Stomach (tissue), 4 donors: ENCODE measurements around the gene EPHB1.

Source experiments
- CTCF ChIP-seq, 7 experiments: fragments of 450-650 bp in 4 of 7; fragments of 200-600 bp in 3 of 7; sonication (generic) in 3 of 7; IDR thresholded peaks; one replicate each; pipeline ENCODE4 v1.5.1; 2016 to 2019; ENCODE audit warnings: antibody characterized with exemption in 7 of 7, control low read depth in 2 of 7, mild to moderate bottlenecking in 1 of 7
- POLR2A ChIP-seq, 4 donors: fragments of 450-650 bp; IDR thresholded peaks; one replicate each; pipeline ENCODE4 v1.6.1; 2016; ENCODE audit warnings: antibody characterized with exemption in 4 of 4, control low read depth in 2 of 4, mild to moderate bottlenecking in 1 of 4, moderate library complexity in 1 of 4
- POLR2AphosphoS5 ChIP-seq, 3 donors: sonication (generic); formaldehyde crosslinking; IDR thresholded peaks; one replicate each; pipeline ENCODE4 v1.6.1; 2016; ENCODE audit warnings: antibody characterized with exemption in 3 of 3

- no peak for TF ChIP-seq POLR2A (IDR thresholded peaks at IDR 0.05)
- TF ChIP-seq CTCF (IDR thresholded peaks at IDR 0.05): no peak
- TF ChIP-seq POLR2AphosphoS5 (IDR thresholded peaks at IDR 0.05): no peak
Observed at GRCh38 chr3:134871818-134872217, 76.8 kb downstream of the EPHB1 start.
